Hepatocyte (in vitro differentiated cells): ENCODE measurements around the gene VWA5B1.

Source experiments
- EZH2phosphoT487 ChIP-seq: fragments of 200-600 bp; sonication (generic); IDR thresholded peaks from one replicate; pipeline ENCODE4 v1.6.1; 2018; ENCODE audit warnings: antibody characterized with exemption, mild to moderate bottlenecking, low read depth, moderate library complexity; ENCODE audit not compliant: unreplicated experiment, severe bottlenecking
- TF ChIP-seq, protein P1 (sequence below): fragments of 200-600 bp; sonication (generic); IDR thresholded peaks from 2 replicates; pipeline ENCODE4 v1.5.1; 2016; ENCODE audit warnings: antibody characterized with exemption, mild to moderate bottlenecking; ENCODE audit not compliant: poor library complexity

DNA sequence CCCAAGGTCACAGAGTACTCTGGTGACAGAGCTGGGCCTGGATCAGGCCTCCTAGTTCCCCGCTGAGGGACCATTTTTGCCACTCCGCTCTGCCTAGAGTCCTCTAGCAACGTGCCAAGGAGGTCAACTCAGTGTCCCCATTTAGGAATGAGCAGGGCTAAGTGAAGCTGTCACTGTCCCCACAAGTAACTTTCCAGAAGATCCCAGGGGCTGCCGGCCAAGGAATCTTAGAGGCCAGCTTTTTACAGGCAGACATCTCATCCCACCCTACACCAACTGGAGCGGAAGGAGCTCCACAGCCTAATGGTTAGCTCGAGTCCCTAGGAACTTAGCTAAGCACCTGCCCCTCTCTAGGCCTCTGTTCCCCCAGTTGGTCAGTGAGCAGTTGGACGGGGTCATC lies 59.7 kb downstream of the VWA5B1 start:
- TF ChIP-seq, protein P1, sequence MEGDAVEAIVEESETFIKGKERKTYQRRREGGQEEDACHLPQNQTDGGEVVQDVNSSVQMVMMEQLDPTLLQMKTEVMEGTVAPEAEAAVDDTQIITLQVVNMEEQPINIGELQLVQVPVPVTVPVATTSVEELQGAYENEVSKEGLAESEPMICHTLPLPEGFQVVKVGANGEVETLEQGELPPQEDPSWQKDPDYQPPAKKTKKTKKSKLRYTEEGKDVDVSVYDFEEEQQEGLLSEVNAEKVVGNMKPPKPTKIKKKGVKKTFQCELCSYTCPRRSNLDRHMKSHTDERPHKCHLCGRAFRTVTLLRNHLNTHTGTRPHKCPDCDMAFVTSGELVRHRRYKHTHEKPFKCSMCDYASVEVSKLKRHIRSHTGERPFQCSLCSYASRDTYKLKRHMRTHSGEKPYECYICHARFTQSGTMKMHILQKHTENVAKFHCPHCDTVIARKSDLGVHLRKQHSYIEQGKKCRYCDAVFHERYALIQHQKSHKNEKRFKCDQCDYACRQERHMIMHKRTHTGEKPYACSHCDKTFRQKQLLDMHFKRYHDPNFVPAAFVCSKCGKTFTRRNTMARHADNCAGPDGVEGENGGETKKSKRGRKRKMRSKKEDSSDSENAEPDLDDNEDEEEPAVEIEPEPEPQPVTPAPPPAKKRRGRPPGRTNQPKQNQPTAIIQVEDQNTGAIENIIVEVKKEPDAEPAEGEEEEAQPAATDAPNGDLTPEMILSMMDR = no peak
- no peak for TF ChIP-seq EZH2phosphoT487
